HG03095 (cell line): ENCODE measurements around the gene YIPF4.
"Not testable (repeated sequence)": the region's sequence is repeated elsewhere in the genome, so short reads cannot be mapped to it uniquely, and the experiment has no call there.

Experiments
- ATAC-seq: cut with Tn5 transposase; IDR thresholded peaks from one replicate; pipeline ENCODE4 v1.9.1; 2021; ENCODE audit warnings: moderate library complexity; ENCODE audit not compliant: unreplicated experiment

The YIPF4 gene

GRCh38 chr2:32277674-32278477, at the start of gene YIPF4:
Gene YIPF4 (plus strand): TSS chr2:32277904. CDS start chr2:32278156, 252 bp downstream.
- peak; percentile 99 for ATAC-seq

GRCh38 chr2:32228181-32228580, 49.5 kb upstream of the YIPF4 start:
- ATAC-seq, result no peak

- no peak for ATAC-seq
Observed at GRCh38 chr2:32229635-32230034, 48.1 kb upstream of the YIPF4 start.

- ATAC-seq, result no peak
Observed at GRCh38 chr2:32231959-32232358, 45.7 kb upstream of the YIPF4 start.

- no peak for ATAC-seq
Observed at GRCh38 chr2:32235315-32235714, 42.4 kb upstream of the YIPF4 start.

- ATAC-seq, result no peak
Observed at GRCh38 chr2:32237488-32237887, 40.2 kb upstream of the YIPF4 start.

GRCh38 chr2:32237996-32238395, 39.7 kb upstream of the YIPF4 start:
- no peak for ATAC-seq

- no peak for ATAC-seq
Observed at GRCh38 chr2:32242331-32242730, 35.4 kb upstream of the YIPF4 start.

- no peak for ATAC-seq
Observed at GRCh38 chr2:32246911-32247310, 30.8 kb upstream of the YIPF4 start.

GRCh38 chr2:32248299-32248698, 29.4 kb upstream of the YIPF4 start:
- ATAC-seq, result no peak

GRCh38 chr2:32249731-32250236, 27.9 kb upstream of the YIPF4 start:
- ATAC-seq, result no peak

- no peak for ATAC-seq
Observed at GRCh38 chr2:32250290-32250689, 27.4 kb upstream of the YIPF4 start.

GRCh38 chr2:32258242-32258641, 19.5 kb upstream of the YIPF4 start:
- ATAC-seq, result no peak

GRCh38 chr2:32260376-32260775, 17.3 kb upstream of the YIPF4 start:
- ATAC-seq, result no peak

- no peak for ATAC-seq
Observed at GRCh38 chr2:32262105-32262504, 15.6 kb upstream of the YIPF4 start.

- ATAC-seq, result peak; percentile 96
Observed at GRCh38 chr2:32264422-32265105, 13.1 kb upstream of the YIPF4 start, which contains the start of gene NLRC4. Gene NLRC4 (minus strand): TSS chr2:32264886. CDS start chr2:32256775, 8,111 bp downstream.

GRCh38 chr2:32271063-32271462, 6.6 kb upstream of the YIPF4 start:
- no peak for ATAC-seq

- no peak for ATAC-seq
Observed at GRCh38 chr2:32272279-32272678, 5.4 kb upstream of the YIPF4 start.

GRCh38 chr2:32274289-32274688, 3.4 kb upstream of the YIPF4 start:
- ATAC-seq, result no peak

- not testable (repeated sequence) for ATAC-seq
Observed at GRCh38 chr2:32275790-32276189, 1.9 kb upstream of the YIPF4 start.

- no peak for ATAC-seq
Observed at GRCh38 chr2:32277363-32277673, 386 bp upstream of the YIPF4 start.

GRCh38 chr2:32278478-32278853, 762 bp downstream of the YIPF4 start:
- no peak for ATAC-seq
